ENCODE data around the gene COLEC11. TPM values are rescaled to one million over a fixed set of nuclear protein-coding genes. Genes with fewer than 3 reads are reported as not detected.

Gene COLEC11
- total and polyA plus RNA-seq, 9 of the 15 experiments (the other 6 are each of a cell fraction or from before 2014, with no cell fraction given), result 0.32 to 4.3 (median 1.8) TPM

GRCh38 chr2:3634596-3635121 is 39.7 kb downstream of the COLEC11 start:
- Histone ChIP-seq H3K9me3 (replicated peaks; ENCODE audit: control insufficient read depth, insufficient read depth, low read depth, low read length) (0 out of 2 replicates have a peak, but pooled peaks cover 2% of the 10 kb centered on the region), H3K4me2 (ENCODE audit: insufficient read depth, low read length) (no peak overlapping the region), H3K9ac (ENCODE audit: insufficient read depth in 1 of 2, low read depth in 2 of 2, low read length in 2 of 2) (no peak overlapping the region), H3K36me3 (ENCODE audit: control insufficient read depth, insufficient read depth, low read length) (no peaks in the 10 kb centered on the region), H2AFZ (ENCODE audit: low read depth, low read length) (no peak overlapping the region), H4K20me1 (replicated peaks; ENCODE audit: control insufficient read depth, insufficient read depth, low read length) (peaks cover 10% of the 10 kb centered on the region), H3K4me3 (no peak overlapping the region), H3K79me2 (ENCODE audit: control insufficient read depth, insufficient read depth, low read length) (no peaks in the 10 kb centered on the region), H3K9me1 (ENCODE audit: control insufficient read depth, insufficient read depth, low read length) (no peaks in the 10 kb centered on the region), H3K27me3 (ENCODE audit: control insufficient read depth in 2 of 2, insufficient read depth in 2 of 2, low read length in 2 of 2) (peaks cover 60 to 83% of the 10 kb centered on the region in 2 experiments), H3K27ac (ENCODE audit: extremely low read depth, low read depth, low read length) (no peak overlapping the region), H3K4me1 (replicated peaks in 1 of 2; ENCODE audit: control insufficient read depth in 2 of 2, insufficient read depth in 2 of 2, low read length in 2 of 2) (peaks cover 0 to 12% of the 10 kb centered on the region in 2 experiments; a peak in 2 of 5 replicates)
- ChIA-PET POLR2A (no interaction called here), CTCF (ENCODE audit: low intra/inter-chr PET ratio) (no interaction called here)
- intact Hi-C loops (cut with micrococcal nuclease), result no loop called here
- ATAC-seq, result no peak
- in situ Hi-C loops (cut with MboI), result no loop called here
- no TSS peak for BruUV-seq (replicated peaks)
- FAIRE-seq, result no peak
- no peak for DNase-seq (ENCODE audit: extremely low read depth in 1 of 4, low spot score in 3 of 4)
- 2% methylated on average over 11 of the region's 12 CpGs for WGBS (ENCODE audit: insufficient coverage, low coverage, missing lambda C conversion rate)
- no peak for TF ChIP-seq ZNF445 (CRISPR knock-in tag; IDR thresholded peaks at IDR 0.05; ENCODE audit: low read depth)
- TF ChIP-seq HLTF (IDR thresholded peaks at IDR 0.05), result no peak
- no peak for TF ChIP-seq TARDBP (IDR thresholded peaks at IDR 0.05)
- no peak for TF ChIP-seq PRDM10 (IDR thresholded peaks at IDR 0.05; ENCODE audit: partially characterized antibody)
- TF ChIP-seq TCFL5 (CRISPR knock-in tag; conservative IDR thresholded peaks at IDR 0.05), result no peak
- no peak for TF ChIP-seq DNMT1 (IDR thresholded peaks at IDR 0.05)
- TF ChIP-seq SAP30 (IDR thresholded peaks at IDR 0.05; ENCODE audit: borderline replicate concordance, insufficient read depth, low read depth, low read length, poor library complexity, severe bottlenecking), result no peak
